Measurements from ENCODE around the gene CDC42SE2. TPM values are rescaled to one million over a fixed set of nuclear protein-coding genes. Genes with fewer than 3 reads are reported as not detected.

CDC42SE2 gene
- total and polyA plus RNA-seq, 5 experiments from 2014 or later, result 313 to 544 (median 423) TPM

DNA sequence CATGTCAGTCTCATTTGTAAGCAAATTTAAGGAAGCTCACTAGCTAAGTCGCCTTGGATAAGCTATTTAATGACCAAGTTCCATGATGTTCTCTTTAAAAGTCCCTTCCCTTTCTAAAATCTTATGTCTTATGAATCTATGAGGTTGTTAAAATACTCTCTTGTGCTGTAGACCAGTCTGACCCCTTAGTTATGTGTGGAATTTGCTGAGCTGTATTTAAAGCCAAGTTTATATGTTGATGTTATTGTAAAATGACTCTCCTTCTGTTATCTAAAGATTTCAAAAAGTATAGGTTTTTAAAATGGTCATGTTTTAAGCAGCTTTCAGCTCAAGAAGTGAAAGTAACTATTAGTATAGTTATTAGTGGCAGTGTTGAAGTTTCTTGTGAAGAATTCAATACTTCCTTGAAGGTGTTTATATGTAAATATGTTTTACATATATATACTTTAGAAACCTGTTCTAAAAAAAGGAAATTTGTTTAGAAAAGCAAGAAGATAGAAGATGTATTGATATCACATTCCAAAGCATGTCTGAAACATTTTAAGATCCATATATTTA is 92.2 kb downstream of the CDC42SE2 start:
- DNase-seq, result no peak
- Mint-ChIP-seq H3K4me3 (peak overlapping the region in 6 of 10 donors; percentile 6 to 71 (median 42)), H3K27ac (peak overlapping the region; percentile 59 to 96 (median 86)), H3K4me1 (peaks cover 28 to 69% (median 61%) of the 10 kb centered on the region in 4 donors), H3K36me3 (peaks cover 4 to 46% (median 8%) of the 10 kb centered on the region in 3 donors), H3K27me3 (no peaks in the 10 kb centered on the region), H3K9me3 (no peaks in the 10 kb centered on the region)
- ATAC-seq, result no peak
- POLR2A ChIA-PET, result interaction anchor here (0.9 to 1.7 kb wide), 3 partner anchors 70 to 92 kb away, joined by 3 to 8 read pairs (median 6); partner anchors contain the start of gene CDC42SE2

DNA sequence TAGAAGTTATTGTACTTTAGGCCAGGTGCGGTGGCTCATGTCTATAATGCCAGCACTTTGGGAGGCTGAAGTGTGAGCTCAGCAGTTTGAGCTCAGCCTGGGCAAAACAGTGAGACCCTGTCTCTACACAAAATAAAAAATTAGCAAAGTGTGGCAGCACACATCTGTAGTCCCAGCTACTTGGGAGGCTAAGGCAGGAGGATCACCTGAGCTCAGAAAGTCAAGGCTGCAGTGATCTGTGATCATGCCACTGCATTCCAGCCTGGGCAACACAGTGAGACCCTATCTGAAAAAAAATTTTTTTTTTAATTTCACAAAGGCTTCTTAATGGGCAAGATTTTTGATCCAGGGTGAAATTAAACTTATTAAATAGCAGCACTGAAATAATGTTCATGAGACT is 92.8 kb downstream of the CDC42SE2 start:
- peak overlapping the region in 2 of 10 donors; percentile 36 to 68 for H3K4me3 Mint-ChIP-seq
- peaks cover 33 to 72% (median 65%) of the 10 kb centered on the region in 4 donors for H3K4me1 Mint-ChIP-seq
- no peaks in the 10 kb centered on the region for H3K9me3 Mint-ChIP-seq
- peaks cover 4 to 47% (median 8%) of the 10 kb centered on the region in 3 donors for H3K36me3 Mint-ChIP-seq
- H3K27me3 Mint-ChIP-seq, result no peaks in the 10 kb centered on the region
- POLR2A ChIA-PET, result interaction anchor here (0.7 to 1.7 kb wide), 5 partner anchors 20 to 103 kb away, joined by 3 to 8 read pairs (median 4); partner anchors contain the start of gene CDC42SE2
- DNase-seq, result no peak
- peak overlapping the region; percentile 18 to 93 (median 86) for H3K27ac Mint-ChIP-seq
- no peak for ATAC-seq

GRCh38 chr5:131357739-131358561 is 94.1 kb downstream of the CDC42SE2 start:
- no peaks in the 10 kb centered on the region for H3K9me3 Mint-ChIP-seq
- POLR2A ChIA-PET, result interaction anchor here (0.6 to 1.0 kb wide), 3 partner anchors 84 to 94 kb away, joined by 3 to 4 read pairs (median 3); partner anchors contain the start of gene CDC42SE2
- peaks cover 4 to 48% (median 12%) of the 10 kb centered on the region in 3 donors for H3K36me3 Mint-ChIP-seq
- H3K4me3 Mint-ChIP-seq, result peak overlapping the region in 9 of 10 donors; percentile 28 to 71 (median 57)
- DNase-seq (peak in 2 of 10 donors; percentile 31 to 46), ATAC-seq (peak; percentile 71 to 80)
- H3K4me1 Mint-ChIP-seq, result peaks cover 34 to 73% (median 67%) of the 10 kb centered on the region in 4 donors
- H3K27me3 Mint-ChIP-seq, result no peaks in the 10 kb centered on the region
- peak overlapping the region; percentile 59 to 95 (median 84) for H3K27ac Mint-ChIP-seq

DNA sequence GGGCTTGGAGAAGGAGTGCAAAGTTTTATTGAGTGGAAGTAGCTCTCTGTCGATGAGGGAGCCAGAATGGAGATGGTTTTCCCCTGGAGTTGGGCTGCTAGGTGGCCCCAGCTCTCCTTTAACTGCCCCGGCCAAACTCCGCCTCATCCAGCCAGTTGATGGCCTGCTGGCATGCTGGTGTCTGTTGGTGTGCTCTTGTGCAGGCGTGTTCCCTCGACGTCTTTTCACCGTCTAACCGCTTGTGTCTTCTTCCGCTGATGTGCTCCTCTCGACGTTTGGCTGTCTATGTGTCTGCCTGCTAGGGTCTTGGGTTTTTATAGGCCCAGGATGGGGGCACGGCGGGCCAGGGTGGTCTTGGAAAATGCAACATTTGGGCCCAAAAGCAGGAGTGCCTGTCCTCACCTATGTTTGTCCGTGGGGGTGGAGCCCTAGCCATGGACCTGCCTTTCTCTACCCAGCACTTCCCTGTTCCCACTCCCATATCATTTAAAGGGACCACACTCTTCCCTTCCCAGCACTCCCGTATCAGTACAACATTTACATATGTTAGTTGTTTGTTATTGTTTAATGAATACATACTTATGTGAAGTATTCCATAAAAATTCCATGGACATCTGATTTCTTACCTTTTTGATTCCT is 97.9 kb downstream of the CDC42SE2 start:
- no peaks in the 10 kb centered on the region for H3K27me3 Mint-ChIP-seq
- ATAC-seq (no peak), DNase-seq (no peak)
- H3K36me3 Mint-ChIP-seq, result peaks cover 4 to 69% (median 12%) of the 10 kb centered on the region in 3 donors
- H3K4me1 Mint-ChIP-seq, result peaks cover 41 to 83% (median 76%) of the 10 kb centered on the region in 4 donors
- H3K27ac Mint-ChIP-seq, result peak overlapping the region; percentile 54 to 100 (median 91)
- peak overlapping the region in 5 of 10 donors; percentile 43 to 55 (median 47) for H3K4me3 Mint-ChIP-seq
- no peaks in the 10 kb centered on the region for H3K9me3 Mint-ChIP-seq
- POLR2A ChIA-PET, result interaction anchor here (0.6 to 1.3 kb wide), 8 partner anchors 14 to 110 kb away, joined by 3 to 4 read pairs (median 3); no protein-coding TSS in a partner anchor

DNA sequence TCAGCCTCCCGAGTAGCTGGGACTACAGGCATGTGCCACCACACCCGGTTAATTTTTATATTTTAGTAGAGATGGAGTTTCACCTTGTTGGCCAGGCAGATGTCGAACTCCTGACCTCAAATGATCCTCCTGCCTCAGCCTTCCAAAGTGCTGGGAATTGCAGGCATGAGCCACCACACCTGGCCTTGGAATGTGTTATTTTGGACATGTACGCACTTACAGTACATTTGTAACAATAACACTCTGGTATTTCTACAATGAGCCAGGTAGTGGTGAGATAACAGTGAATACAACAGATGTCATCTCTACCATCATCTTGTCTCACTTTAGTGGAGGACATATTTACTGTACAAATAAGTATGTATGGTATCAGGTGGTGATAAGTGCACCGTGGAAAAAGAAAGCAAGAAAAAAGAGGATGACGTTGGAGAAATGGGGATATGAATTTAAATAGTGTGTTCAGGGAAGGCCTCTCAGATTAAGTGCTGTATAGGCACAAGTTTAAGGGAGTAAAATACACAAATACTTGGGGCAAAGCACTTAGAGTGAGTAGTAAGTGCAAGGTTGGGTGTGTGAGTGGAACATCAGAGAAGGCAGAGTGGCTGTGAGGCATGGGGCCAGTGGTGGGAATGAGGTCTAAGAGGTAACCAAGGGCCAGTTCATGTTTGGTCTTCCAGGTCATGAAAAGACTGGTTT is 100.1 kb downstream of the CDC42SE2 start:
- DNase-seq (no peak), ATAC-seq (peak; percentile 19 to 26)
- Mint-ChIP-seq H3K4me3 (peak overlapping the region in 9 of 10 donors; percentile 12 to 72 (median 56)), H3K9me3 (peaks cover 0 to 3% (median 0%) of the 10 kb centered on the region in 9 donors), H3K36me3 (peaks cover 8 to 78% (median 20%) of the 10 kb centered on the region in 3 donors), H3K27me3 (no peaks in the 10 kb centered on the region), H3K27ac (peak overlapping the region; percentile 83 to 100 (median 91)), H3K4me1 (peaks cover 32 to 78% (median 74%) of the 10 kb centered on the region in 4 donors)
- POLR2A ChIA-PET, result interaction anchor here (1.2 to 2.0 kb wide), 4 partner anchors 10 to 100 kb away, joined by 4 to 9 read pairs (median 7); partner anchors contain the start of gene CDC42SE2

DNA sequence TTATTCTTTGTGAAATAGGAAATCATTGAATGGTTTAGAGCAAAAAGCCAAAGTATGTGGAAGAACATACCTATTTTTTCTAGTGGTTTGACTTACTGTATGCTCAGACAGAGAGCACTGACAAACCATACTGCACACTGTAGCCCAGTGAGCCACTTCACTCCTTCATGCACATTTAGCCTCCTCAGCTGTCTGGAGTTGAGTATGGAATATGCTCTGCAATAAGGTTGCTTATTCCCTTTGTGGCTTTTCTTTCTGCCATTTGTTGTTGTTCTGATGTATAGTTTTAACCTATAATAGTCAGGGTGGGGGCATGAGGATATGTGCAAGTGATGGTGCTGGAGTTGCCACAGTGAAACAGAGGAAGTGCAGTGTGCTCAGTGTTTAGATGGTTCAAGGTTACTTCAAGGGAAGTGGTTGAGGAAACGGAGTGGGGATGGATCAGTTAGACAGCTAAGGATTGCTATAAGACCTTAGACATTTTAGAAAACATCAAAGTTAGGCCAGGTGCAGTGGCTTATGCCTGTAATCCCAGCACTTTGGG is 100.7 kb downstream of the CDC42SE2 start:
- H3K36me3 Mint-ChIP-seq, result peaks cover 8 to 78% (median 21%) of the 10 kb centered on the region in 3 donors
- H3K4me3 Mint-ChIP-seq, result peak overlapping the region in 9 of 10 donors; percentile 40 to 72 (median 56)
- ATAC-seq, result peak; percentile 64 to 85
- POLR2A ChIA-PET, result interaction anchor here (0.7 to 2.0 kb wide), 6 partner anchors 9 to 185 kb away, joined by 3 to 9 read pairs (median 5); partner anchors contain the start of gene CDC42SE2
- H3K4me1 Mint-ChIP-seq, result peaks cover 39 to 78% (median 77%) of the 10 kb centered on the region in 4 donors
- H3K9me3 Mint-ChIP-seq, result peaks cover 0 to 3% (median 0%) of the 10 kb centered on the region in 9 donors
- DNase-seq, result peak in 2 of 10 donors; percentile 52 to 59
- H3K27me3 Mint-ChIP-seq, result no peaks in the 10 kb centered on the region
- peak overlapping the region; percentile 83 to 100 (median 91) for H3K27ac Mint-ChIP-seq

GRCh38 chr5:131366428-131366827 is 102.6 kb downstream of the CDC42SE2 start:
- Mint-ChIP-seq H3K4me1 (peaks cover 36 to 84% (median 83%) of the 10 kb centered on the region in 4 donors), H3K27me3 (no peaks in the 10 kb centered on the region), H3K27ac (peak overlapping the region; percentile 52 to 100 (median 88)), H3K9me3 (peaks cover 0 to 3% (median 0%) of the 10 kb centered on the region in 9 donors), H3K4me3 (peak overlapping the region in 6 of 10 donors; percentile 7 to 53 (median 38)), H3K36me3 (peaks cover 5 to 74% (median 18%) of the 10 kb centered on the region in 3 donors)
- no peak for ATAC-seq
- POLR2A ChIA-PET, result interaction anchor here (0.6 to 1.1 kb wide), 3 partner anchors 77 to 168 kb away, joined by 3 to 6 read pairs (median 4); no protein-coding TSS in a partner anchor
- no peak for DNase-seq

GRCh38 chr5:131367219-131367860 is 103.5 kb downstream of the CDC42SE2 start:
- DNase-seq, result no peak

DNA sequence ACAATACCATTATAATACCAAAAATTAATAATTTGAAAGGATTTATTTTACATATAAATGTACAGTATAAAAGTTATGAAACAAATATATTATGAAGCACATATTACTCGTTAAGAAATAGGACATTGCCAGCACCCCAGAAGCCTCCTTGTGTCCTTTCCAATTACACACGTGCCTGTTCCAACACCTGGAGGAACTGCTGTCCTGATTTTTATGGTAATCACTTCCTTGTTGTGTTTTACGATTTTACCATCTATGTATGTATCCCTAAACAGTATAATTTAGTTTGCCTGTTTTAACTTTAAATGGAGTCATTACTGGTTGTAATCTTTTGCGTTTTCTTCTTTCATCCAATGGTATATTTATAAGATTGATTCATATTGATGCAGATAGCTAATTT is 105.0 kb downstream of the CDC42SE2 start:
- no peak for ATAC-seq
- H3K4me1 Mint-ChIP-seq, result peaks cover 42 to 96% (median 90%) of the 10 kb centered on the region in 4 donors
- H3K4me3 Mint-ChIP-seq, result peak overlapping the region in 6 of 10 donors; percentile 8 to 52 (median 26)
- H3K27ac Mint-ChIP-seq, result peak overlapping the region in 9 of 10 donors; percentile 4 to 100 (median 82)
- peaks cover 0 to 3% (median 0%) of the 10 kb centered on the region in 9 donors for H3K9me3 Mint-ChIP-seq
- no peaks in the 10 kb centered on the region for H3K27me3 Mint-ChIP-seq
- no peak for DNase-seq
- peaks cover 5 to 64% (median 18%) of the 10 kb centered on the region in 3 donors for H3K36me3 Mint-ChIP-seq
- POLR2A ChIA-PET, result interaction anchor here (0.9 to 1.0 kb wide), 2 partner anchors 9 to 104 kb away, joined by 3 to 5 read pairs; no protein-coding TSS in a partner anchor

More at GRCh38 chr5:131367219-131367860, 103.5 kb downstream of the CDC42SE2 start:
- POLR2A ChIA-PET, result interaction anchor here (0.6 to 0.9 kb wide), 4 partner anchors 11 to 169 kb away, joined by 3 to 6 read pairs (median 4); no protein-coding TSS in a partner anchor
- Mint-ChIP-seq H3K4me3 (peak overlapping the region in 9 of 10 donors; percentile 19 to 67 (median 54)), H3K9me3 (peaks cover 0 to 3% (median 0%) of the 10 kb centered on the region in 9 donors), H3K27ac (peak overlapping the region; percentile 29 to 100 (median 78)), H3K27me3 (no peaks in the 10 kb centered on the region), H3K4me1 (peaks cover 36 to 84% (median 83%) of the 10 kb centered on the region in 4 donors), H3K36me3 (peaks cover 5 to 69% (median 13%) of the 10 kb centered on the region in 3 donors)
- ATAC-seq, result no peak

GRCh38 chr5:131369558-131369957 is 105.7 kb downstream of the CDC42SE2 start:
- Mint-ChIP-seq H3K36me3 (peaks cover 5 to 62% (median 18%) of the 10 kb centered on the region in 3 donors), H3K27me3 (no peaks in the 10 kb centered on the region), H3K4me3 (peak overlapping the region in 7 of 10 donors; percentile 8 to 48 (median 33))

More at GRCh38 chr5:131369558-131369957, 105.7 kb downstream of the CDC42SE2 start:
- peak overlapping the region; percentile 42 to 100 (median 81) for H3K27ac Mint-ChIP-seq
- peaks cover 0 to 3% (median 0%) of the 10 kb centered on the region in 9 donors for H3K9me3 Mint-ChIP-seq
- H3K4me1 Mint-ChIP-seq, result peaks cover 39 to 93% (median 89%) of the 10 kb centered on the region in 4 donors
- ATAC-seq (no peak), DNase-seq (no peak)
- POLR2A ChIA-PET, result interaction anchor here (0.6 to 1.0 kb wide), 5 partner anchors 8 to 105 kb away, joined by 3 to 5 read pairs (median 3); no protein-coding TSS in a partner anchor

All from naive thymus-derived CD8-positive, alpha-beta T cell (primary cell).